NCI-H526 treated with DMSO at 0.1 percent for 48 hours (cell line): ENCODE measurements around the gene MAP2K7.
"Not testable (repeated sequence)": the region's sequence is repeated elsewhere in the genome, so short reads cannot be mapped to it uniquely, and the experiment has no call there.

Experiments
- DNase-seq: peaks from one replicate; lab custom pipeline; 2025; lab: John Stamatoyannopoulos, UW

MAP2K7 gene

GRCh38 chr19:7883796-7884570 lies 19.7 kb upstream of the MAP2K7 start:
- DNase-seq = no peak

GRCh38 chr19:7885818-7886217 lies 17.9 kb upstream of the MAP2K7 start:
- no peak for DNase-seq

- DNase-seq = no peak
Measured at GRCh38 chr19:7887408-7888144, 16.1 kb upstream of the MAP2K7 start.

- DNase-seq = no peak
Measured at GRCh38 chr19:7888145-7888825, 15.4 kb upstream of the MAP2K7 start, which contains the start of gene LRRC8E. LRRC8E (plus strand) TSS chr19:7888510; CDS start chr19:7895604, 7,094 bp downstream.

GRCh38 chr19:7888826-7889217 lies 14.9 kb upstream of the MAP2K7 start:
- DNase-seq = no peak

- DNase-seq = not testable (repeated sequence)
Measured at GRCh38 chr19:7893362-7894101, 10.1 kb upstream of the MAP2K7 start.

- no peak for DNase-seq
Measured at GRCh38 chr19:7894612-7895309, 8.9 kb upstream of the MAP2K7 start.

GRCh38 chr19:7895565-7895964 lies 8.1 kb upstream of the MAP2K7 start:
- no peak for DNase-seq

- no peak for DNase-seq
Measured at GRCh38 chr19:7897292-7897691, 6.4 kb upstream of the MAP2K7 start.

- DNase-seq = no peak
Measured at GRCh38 chr19:7898967-7899366, 4.7 kb upstream of the MAP2K7 start.

GRCh38 chr19:7899751-7900378 lies 3.8 kb upstream of the MAP2K7 start:
- DNase-seq = no peak

- no peak for DNase-seq
Measured at GRCh38 chr19:7900401-7900870, 3.2 kb upstream of the MAP2K7 start.

- no peak for DNase-seq
Measured at GRCh38 chr19:7900931-7901330, 2.7 kb upstream of the MAP2K7 start.

GRCh38 chr19:7901337-7901736 lies 2.3 kb upstream of the MAP2K7 start:
- no peak for DNase-seq

GRCh38 chr19:7902796-7903243 lies 857 bp upstream of the MAP2K7 start:
- no peak for DNase-seq

- DNase-seq = no peak
Measured at GRCh38 chr19:7904074-7905020, 670 bp downstream of the MAP2K7 start.

GRCh38 chr19:7905268-7905667 lies 1.6 kb downstream of the MAP2K7 start:
- no peak for DNase-seq

- DNase-seq = no peak
Measured at GRCh38 chr19:7905859-7906258, 2.2 kb downstream of the MAP2K7 start.

- no peak for DNase-seq
Measured at GRCh38 chr19:7907122-7907521, 3.4 kb downstream of the MAP2K7 start.

GRCh38 chr19:7907544-7907943 lies 3.9 kb downstream of the MAP2K7 start:
- DNase-seq = no peak
